Neural progenitor cell (in vitro differentiated cells): ENCODE measurements around the gene RPS6KA5.

Source experiments
- CTCF ChIP-seq: fragments of 200-600 bp; sonication (generic); IDR thresholded peaks from 2 replicates; pipeline ENCODE4 v1.5.1; 2017; ENCODE audit warnings: antibody characterized with exemption, mild to moderate bottlenecking
- EZH2 ChIP-seq: fragments of 200-600 bp; sonication (generic); IDR thresholded peaks from 2 replicates; pipeline ENCODE4 v1.6.1; 2017; ENCODE audit warnings: antibody characterized with exemption, mild to moderate bottlenecking, moderate library complexity
- EZH2phosphoT487 ChIP-seq: fragments of 200-600 bp; sonication (generic); IDR thresholded peaks from 2 replicates; pipeline ENCODE4 v1.6.1; 2017; ENCODE audit warnings: antibody characterized with exemption

DNA sequence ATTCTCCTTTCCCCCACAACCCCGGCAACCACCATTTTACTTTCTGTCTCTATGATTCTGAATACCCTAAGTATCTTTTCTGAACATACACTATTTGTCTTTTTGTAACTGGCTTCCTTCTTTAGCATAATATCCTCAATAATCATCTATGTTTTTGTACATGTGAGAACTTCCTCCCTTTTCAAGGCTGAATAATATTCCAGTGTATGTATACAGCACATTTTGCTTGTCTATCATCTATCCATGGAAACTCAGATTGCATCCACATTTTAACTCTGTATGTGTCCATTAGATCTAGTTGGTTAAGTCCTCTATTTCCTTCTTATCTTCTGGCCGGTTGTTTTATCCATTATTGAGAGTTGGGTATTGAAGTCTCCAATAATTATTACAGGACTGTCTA is 180.2 kb downstream of the RPS6KA5 start:
- TF ChIP-seq CTCF: no peak
- TF ChIP-seq EZH2: no peak
- TF ChIP-seq EZH2phosphoT487: no peak
